Tibial nerve (tissue), 3 donors: ENCODE data around the gene TNFSF15.

Experiments used
- POLR2A ChIP-seq, 2 donors: fragments of 450-650 bp; IDR thresholded peaks; one replicate each; pipeline ENCODE4 v1.6.1; 2017; ENCODE audit warnings: antibody characterized with exemption in 2 of 2, mild to moderate bottlenecking in 2 of 2, moderate library complexity in 2 of 2
- TF ChIP-seq, protein P1 (sequence below), 5 experiments: fragments of 200-600 bp in 3 of 5; fragments of 450-650 bp in 2 of 5; sonication (generic) in 3 of 5; IDR thresholded peaks; one replicate each; pipeline ENCODE4 v1.5.1; 2016 to 2019; ENCODE audit warnings: antibody characterized with exemption in 5 of 5, mild to moderate bottlenecking in 3 of 5, moderate library complexity in 2 of 5

DNA sequence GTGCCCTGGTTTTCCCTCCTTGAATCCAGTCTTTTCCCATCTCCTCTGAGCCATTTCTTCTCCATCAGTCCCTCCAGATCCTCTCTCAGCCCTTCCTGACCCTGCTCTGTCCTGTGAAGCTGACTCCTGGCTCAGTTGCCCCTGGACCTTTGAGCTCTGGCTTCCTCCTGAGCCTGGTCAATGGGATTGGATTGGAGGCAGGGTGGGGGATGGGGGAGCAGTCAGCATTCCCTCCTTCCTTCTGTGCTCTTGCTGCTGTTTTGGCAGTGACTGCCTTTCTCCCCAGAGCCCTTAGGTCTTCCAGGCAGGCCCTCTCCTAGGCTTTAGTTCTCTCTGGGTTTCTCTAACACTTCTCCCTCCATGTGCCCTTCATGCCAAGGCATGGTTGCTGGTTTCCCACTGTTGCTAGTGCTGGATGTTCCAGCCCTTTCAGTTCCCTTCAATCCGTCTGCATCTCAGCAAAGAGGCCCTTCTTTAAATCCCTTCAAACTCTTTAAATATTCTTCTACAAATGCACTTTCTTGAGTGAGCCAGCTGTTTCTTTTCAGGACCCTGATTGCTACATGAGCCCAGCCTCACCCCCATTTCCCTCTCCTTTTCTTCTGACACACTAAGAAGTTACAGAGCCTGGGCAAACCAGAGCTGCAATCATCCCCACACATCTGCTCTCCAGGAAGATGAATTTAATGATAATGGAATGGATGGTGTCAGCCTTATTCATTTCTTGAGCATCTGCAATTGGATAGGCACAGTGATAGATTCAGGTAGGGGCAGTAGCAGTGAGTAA, 2.2 kb downstream of the TNFSF15 start:
- TF ChIP-seq, protein P1, sequence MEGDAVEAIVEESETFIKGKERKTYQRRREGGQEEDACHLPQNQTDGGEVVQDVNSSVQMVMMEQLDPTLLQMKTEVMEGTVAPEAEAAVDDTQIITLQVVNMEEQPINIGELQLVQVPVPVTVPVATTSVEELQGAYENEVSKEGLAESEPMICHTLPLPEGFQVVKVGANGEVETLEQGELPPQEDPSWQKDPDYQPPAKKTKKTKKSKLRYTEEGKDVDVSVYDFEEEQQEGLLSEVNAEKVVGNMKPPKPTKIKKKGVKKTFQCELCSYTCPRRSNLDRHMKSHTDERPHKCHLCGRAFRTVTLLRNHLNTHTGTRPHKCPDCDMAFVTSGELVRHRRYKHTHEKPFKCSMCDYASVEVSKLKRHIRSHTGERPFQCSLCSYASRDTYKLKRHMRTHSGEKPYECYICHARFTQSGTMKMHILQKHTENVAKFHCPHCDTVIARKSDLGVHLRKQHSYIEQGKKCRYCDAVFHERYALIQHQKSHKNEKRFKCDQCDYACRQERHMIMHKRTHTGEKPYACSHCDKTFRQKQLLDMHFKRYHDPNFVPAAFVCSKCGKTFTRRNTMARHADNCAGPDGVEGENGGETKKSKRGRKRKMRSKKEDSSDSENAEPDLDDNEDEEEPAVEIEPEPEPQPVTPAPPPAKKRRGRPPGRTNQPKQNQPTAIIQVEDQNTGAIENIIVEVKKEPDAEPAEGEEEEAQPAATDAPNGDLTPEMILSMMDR (IDR thresholded peaks at IDR 0.05), result no peak
- TF ChIP-seq POLR2A (IDR thresholded peaks at IDR 0.05), result no peak
